ENCODE measurements around the gene ARID5B.

The ARID5B gene

GRCh38 chr10:62075912-62076311 lies 174.4 kb downstream of the ARID5B start:
- no peak for DNase-seq (ENCODE audit: low read depth)

GRCh38 chr10:62076891-62077290 lies 175.4 kb downstream of the ARID5B start:
- no peak for DNase-seq (ENCODE audit: low read depth)

GRCh38 chr10:62077330-62078015 lies 176.0 kb downstream of the ARID5B start:
- DNase-seq (ENCODE audit: low read depth), result no peak

- no peak for DNase-seq (ENCODE audit: low read depth)
Measured at GRCh38 chr10:62079885-62080559, 178.5 kb downstream of the ARID5B start.

- DNase-seq (ENCODE audit: low read depth), result no peak
Measured at GRCh38 chr10:62080905-62081304, 179.4 kb downstream of the ARID5B start.

- no peak for DNase-seq (ENCODE audit: low read depth)
Measured at GRCh38 chr10:62081341-62082270, 180.1 kb downstream of the ARID5B start.

GRCh38 chr10:62082271-62082656 lies 180.8 kb downstream of the ARID5B start:
- no peak for DNase-seq (ENCODE audit: low read depth)

- peak; percentile 52 for DNase-seq (ENCODE audit: low read depth)
Measured at GRCh38 chr10:62082729-62083411, 181.4 kb downstream of the ARID5B start.

GRCh38 chr10:62083412-62084267 lies 182.1 kb downstream of the ARID5B start:
- no peak for DNase-seq (ENCODE audit: low read depth)

GRCh38 chr10:62084451-62084850 lies 183.0 kb downstream of the ARID5B start:
- no peak for DNase-seq (ENCODE audit: low read depth)

GRCh38 chr10:62085404-62085803 lies 183.9 kb downstream of the ARID5B start:
- no peak for DNase-seq (ENCODE audit: low read depth)

GRCh38 chr10:62085821-62086220 lies 184.3 kb downstream of the ARID5B start:
- no peak for DNase-seq (ENCODE audit: low read depth)

GRCh38 chr10:62087329-62087728 lies 185.8 kb downstream of the ARID5B start:
- no peak for DNase-seq (ENCODE audit: low read depth)

GRCh38 chr10:62088786-62089185 lies 187.3 kb downstream of the ARID5B start:
- DNase-seq (ENCODE audit: low read depth), result no peak

GRCh38 chr10:62092301-62093030 lies 191.0 kb downstream of the ARID5B start:
- no peak for DNase-seq (ENCODE audit: low read depth)

- no peak for DNase-seq (ENCODE audit: low read depth)
Measured at GRCh38 chr10:62093863-62094291, 192.4 kb downstream of the ARID5B start.

GRCh38 chr10:62095181-62096122 lies 194.0 kb downstream of the ARID5B start:
- peak; percentile 79 for DNase-seq (ENCODE audit: low read depth)

GRCh38 chr10:62096256-62096933 lies 194.9 kb downstream of the ARID5B start:
- DNase-seq (ENCODE audit: low read depth), result no peak
